ENCODE results near the gene CEP70. TPM values are rescaled to one million over a fixed set of nuclear protein-coding genes. Genes with fewer than 3 reads are reported as not detected.

The CEP70 gene
- total RNA-seq, 1 experiment from 2014 or later = 25.0 TPM

- H3K27me3 Mint-ChIP-seq (ENCODE audit: insufficient read depth, unreplicated experiment) = no peaks in the 10 kb centered on the region
- H3K36me3 Mint-ChIP-seq (ENCODE audit: insufficient read depth, unreplicated experiment) = no peaks in the 10 kb centered on the region
- DNase-seq = peak in 1 of 2 experiments; percentile 19
- no peak overlapping the region for H3K4me3 Mint-ChIP-seq (ENCODE audit: unreplicated experiment)
- intact Hi-C loops (cut with micrococcal nuclease; ENCODE audit: unreplicated experiment) = no loop called here
- Histone ChIP-seq H3K4me1 (no peaks in the 10 kb centered on the region), H3K9me3 (no peaks in the 10 kb centered on the region), H3K36me3 (ENCODE audit: control insufficient read depth, insufficient read depth, low read length) (no peaks in the 10 kb centered on the region), H3K27me3 (replicated peaks; ENCODE audit: control insufficient read depth, insufficient read depth, low read length) (no peaks in the 10 kb centered on the region), H3K4me3 (ENCODE audit: low read depth, low read length) (no peak overlapping the region)
- ChIA-PET POLR2A (no interaction called here), CTCF (no interaction called here)
- no peak for TF ChIP-seq CTCF (IDR thresholded peaks at IDR 0.05; ENCODE audit: insufficient read depth in 1 of 2, low read depth in 1 of 2, low read length in 1 of 2, severe bottlenecking in 1 of 2, unreplicated experiment in 1 of 2)
- no peak overlapping the region for H3K27ac Mint-ChIP-seq (ENCODE audit: unreplicated experiment)
- H3K4me1 Mint-ChIP-seq (ENCODE audit: low read depth, unreplicated experiment) = no peaks in the 10 kb centered on the region
- H3K9me3 Mint-ChIP-seq (ENCODE audit: unreplicated experiment) = no peaks in the 10 kb centered on the region
- BruUV-seq (replicated peaks) = no TSS peak
These were observed 135.1 kb downstream of the CEP70 start for GRCh38 chr3:138458774-138459499.

GRCh38 chr3:138457863-138458735 is 136.0 kb downstream of the CEP70 start:
- Mint-ChIP-seq H3K4me1 (ENCODE audit: low read depth, unreplicated experiment) (no peaks in the 10 kb centered on the region), H3K4me3 (ENCODE audit: unreplicated experiment) (no peak overlapping the region), H3K36me3 (ENCODE audit: insufficient read depth, unreplicated experiment) (no peaks in the 10 kb centered on the region), H3K27me3 (ENCODE audit: insufficient read depth, unreplicated experiment) (no peaks in the 10 kb centered on the region), H3K9me3 (ENCODE audit: unreplicated experiment) (no peaks in the 10 kb centered on the region), H3K27ac (ENCODE audit: unreplicated experiment) (no peak overlapping the region)
- Histone ChIP-seq H3K4me1 (no peaks in the 10 kb centered on the region), H3K4me3 (ENCODE audit: low read depth, low read length) (no peak overlapping the region), H3K9me3 (no peaks in the 10 kb centered on the region), H3K27me3 (replicated peaks; ENCODE audit: control insufficient read depth, insufficient read depth, low read length) (no peaks in the 10 kb centered on the region), H3K36me3 (ENCODE audit: control insufficient read depth, insufficient read depth, low read length) (no peaks in the 10 kb centered on the region)
- ChIA-PET CTCF (no interaction called here), POLR2A (no interaction called here)
- intact Hi-C loops (cut with micrococcal nuclease; ENCODE audit: unreplicated experiment) = no loop called here
- TF ChIP-seq CTCF (IDR thresholded peaks at IDR 0.05; ENCODE audit: insufficient read depth in 1 of 2, low read depth in 1 of 2, low read length in 1 of 2, severe bottlenecking in 1 of 2, unreplicated experiment in 1 of 2) = no peak
- peak in 1 of 2 experiments; percentile 14 for DNase-seq
- BruUV-seq (replicated peaks) = no TSS peak

- TF ChIP-seq CTCF (IDR thresholded peaks at IDR 0.05; ENCODE audit: insufficient read depth in 1 of 2, low read depth in 1 of 2, low read length in 1 of 2, severe bottlenecking in 1 of 2, unreplicated experiment in 1 of 2) = no peak
- Mint-ChIP-seq H3K9me3 (ENCODE audit: unreplicated experiment) (no peaks in the 10 kb centered on the region), H3K27ac (ENCODE audit: unreplicated experiment) (no peak overlapping the region), H3K27me3 (ENCODE audit: insufficient read depth, unreplicated experiment) (no peaks in the 10 kb centered on the region), H3K36me3 (ENCODE audit: insufficient read depth, unreplicated experiment) (no peaks in the 10 kb centered on the region), H3K4me1 (ENCODE audit: low read depth, unreplicated experiment) (peaks cover 7% of the 10 kb centered on the region), H3K4me3 (ENCODE audit: unreplicated experiment) (no peak overlapping the region)
- peak in 1 of 2 experiments; percentile 14 for DNase-seq
- BruUV-seq (replicated peaks) = no TSS peak
- Histone ChIP-seq H3K36me3 (ENCODE audit: control insufficient read depth, insufficient read depth, low read length) (no peaks in the 10 kb centered on the region), H3K27me3 (replicated peaks; ENCODE audit: control insufficient read depth, insufficient read depth, low read length) (no peaks in the 10 kb centered on the region), H3K4me1 (0 out of 2 replicates have a peak, but pooled peaks cover 4% of the 10 kb centered on the region), H3K4me3 (ENCODE audit: low read depth, low read length) (no peak overlapping the region), H3K9me3 (no peaks in the 10 kb centered on the region)
- POLR2A ChIA-PET = no interaction called here
- intact Hi-C loops (cut with micrococcal nuclease; ENCODE audit: unreplicated experiment) = no loop called here
- CTCF ChIA-PET = no interaction called here
These were observed 136.8 kb downstream of the CEP70 start for GRCh38 chr3:138456961-138457862.
